GM21619 (cell line): ENCODE results near the gene DNAJC5.
"Not testable (repeated sequence)": the region's sequence is repeated elsewhere in the genome, so short reads cannot be mapped to it uniquely, and the experiment has no call there.

Experiments
- ATAC-seq: cut with Tn5 transposase; IDR thresholded peaks from one replicate; pipeline ENCODE4 v1.9.1; 2021; ENCODE audit not compliant: unreplicated experiment

DNAJC5 gene, protein sequence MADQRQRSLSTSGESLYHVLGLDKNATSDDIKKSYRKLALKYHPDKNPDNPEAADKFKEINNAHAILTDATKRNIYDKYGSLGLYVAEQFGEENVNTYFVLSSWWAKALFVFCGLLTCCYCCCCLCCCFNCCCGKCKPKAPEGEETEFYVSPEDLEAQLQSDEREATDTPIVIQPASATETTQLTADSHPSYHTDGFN

DNA sequence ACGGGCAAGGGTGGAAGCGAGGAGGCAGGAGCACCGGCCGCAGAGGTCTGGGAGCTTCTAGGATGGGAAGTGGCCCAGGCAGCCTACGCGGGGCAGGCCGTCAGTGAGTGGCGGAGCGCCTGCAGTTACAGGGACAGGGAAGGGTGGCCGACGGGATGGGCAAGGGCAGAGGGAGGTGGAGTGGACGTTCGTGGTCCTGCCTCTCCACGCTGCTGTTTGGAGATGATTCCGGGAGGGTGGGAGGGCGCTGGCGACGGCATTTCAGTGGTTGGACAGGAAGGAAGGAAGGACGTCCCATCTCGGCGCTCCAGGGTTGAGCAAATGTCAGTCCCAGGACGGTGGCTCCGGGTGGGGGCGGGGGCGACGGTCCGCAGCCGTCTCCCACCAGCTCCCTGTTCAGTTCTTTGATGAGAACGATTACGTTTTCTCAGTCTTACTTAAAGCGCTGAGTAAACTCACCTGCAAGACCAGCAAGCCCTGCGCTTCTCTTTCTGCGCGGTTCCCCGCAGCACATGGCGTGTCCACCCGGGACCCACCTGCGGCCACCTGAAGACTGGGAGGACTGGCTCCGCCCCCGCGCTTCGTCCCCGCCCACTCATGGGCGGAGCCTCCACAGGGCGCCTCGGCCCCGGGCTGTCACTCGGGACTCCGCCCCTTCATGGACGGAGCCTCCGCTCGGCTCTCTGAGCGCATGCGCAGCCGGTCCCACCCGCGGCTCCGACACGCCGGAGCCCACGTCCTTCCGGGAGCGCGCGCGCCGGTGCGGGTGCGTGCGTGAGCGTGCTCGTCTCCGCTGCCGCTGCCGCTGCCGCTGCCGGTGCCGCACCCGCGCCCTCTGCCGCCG, at the start of gene DNAJC5:
TSS of gene DNAJC5 (plus strand) at position 769 of the 844 bp plus-strand sequence. CDS start 33,220 bp downstream, outside the sequence.
- peak; percentile 68 for ATAC-seq

DNA sequence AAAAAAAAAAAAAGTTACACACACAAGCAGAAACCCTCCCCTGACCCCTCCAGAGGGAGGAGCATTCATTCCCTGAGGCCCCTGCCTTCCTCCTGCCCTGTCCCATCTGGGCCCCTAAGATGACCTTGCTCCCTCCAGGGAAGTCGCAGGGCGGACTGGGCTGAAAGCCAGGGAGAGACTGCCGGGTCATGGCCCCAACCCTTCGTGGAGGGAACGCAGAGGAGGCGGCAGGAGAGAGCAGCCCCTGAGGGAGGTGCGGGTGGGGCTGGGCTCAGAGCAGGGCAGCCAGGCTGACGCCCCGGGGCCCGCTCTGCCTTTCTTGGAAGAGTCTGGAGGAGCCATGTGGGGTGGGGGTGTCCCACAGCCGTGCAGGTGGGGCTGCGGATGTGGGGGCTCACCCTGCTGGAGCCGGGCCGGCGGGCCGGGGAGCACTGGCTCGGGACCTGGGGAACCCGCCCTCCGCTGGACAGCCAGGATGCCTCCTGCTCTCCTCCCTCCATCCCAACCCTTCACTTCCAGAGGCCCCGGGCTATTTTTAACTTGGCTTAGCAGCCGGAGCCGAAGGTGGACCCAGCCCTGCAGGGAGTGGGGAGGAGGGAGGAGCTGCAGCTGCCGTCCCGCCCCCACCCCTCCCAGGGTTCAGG, 48.7 kb upstream of the DNAJC5 start:
- ATAC-seq = no peak

DNA sequence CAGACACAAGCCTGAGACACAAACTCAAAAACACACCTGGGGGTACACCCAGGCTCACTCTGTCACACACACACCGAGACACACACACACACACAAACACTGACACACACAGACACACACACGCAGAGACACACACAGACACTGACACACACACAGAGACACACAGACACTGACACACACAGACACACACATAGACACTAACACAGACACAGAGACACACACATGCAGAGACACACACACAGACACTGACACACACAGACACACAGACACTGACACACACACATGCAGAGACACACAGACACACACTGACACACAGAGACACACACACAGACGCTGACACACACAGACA, 48.1 kb upstream of the DNAJC5 start:
- ATAC-seq = no peak

DNA sequence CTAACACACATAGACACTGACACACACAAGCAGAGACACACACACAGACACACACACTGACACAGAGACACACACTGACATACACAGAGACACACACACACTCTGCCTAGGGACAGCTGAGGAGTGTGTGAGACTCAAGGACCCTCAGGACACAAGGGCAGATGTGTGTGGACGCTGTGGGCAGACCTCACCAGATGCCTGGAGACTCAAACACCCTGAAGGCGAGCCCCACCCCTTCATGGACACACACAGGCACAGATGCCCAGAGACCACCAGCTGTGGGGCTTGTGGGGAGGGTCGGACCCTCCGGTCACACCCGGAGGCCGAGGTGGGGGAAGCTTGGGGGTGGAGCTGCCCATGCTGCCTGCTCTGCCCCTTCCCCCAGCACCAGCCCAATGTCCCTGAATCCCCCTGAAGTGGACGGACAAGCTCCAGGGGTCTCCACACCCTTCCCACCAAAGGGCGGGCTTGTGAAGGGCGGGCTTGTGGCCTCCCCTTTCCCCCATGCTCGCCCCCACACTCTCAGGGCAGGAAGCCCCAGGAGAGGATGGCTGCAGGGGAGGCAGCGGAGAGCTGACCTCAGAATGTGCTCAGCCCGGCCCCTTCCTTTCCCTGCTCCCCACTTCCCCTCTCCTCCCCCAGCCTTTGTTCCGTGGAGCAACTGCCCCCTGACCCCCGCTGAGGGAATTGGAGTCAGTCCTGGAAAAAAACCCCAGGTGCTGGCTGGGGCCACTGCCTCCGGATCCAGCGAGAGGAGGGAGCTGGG, 47.5 kb upstream of the DNAJC5 start:
- no peak for ATAC-seq

DNA sequence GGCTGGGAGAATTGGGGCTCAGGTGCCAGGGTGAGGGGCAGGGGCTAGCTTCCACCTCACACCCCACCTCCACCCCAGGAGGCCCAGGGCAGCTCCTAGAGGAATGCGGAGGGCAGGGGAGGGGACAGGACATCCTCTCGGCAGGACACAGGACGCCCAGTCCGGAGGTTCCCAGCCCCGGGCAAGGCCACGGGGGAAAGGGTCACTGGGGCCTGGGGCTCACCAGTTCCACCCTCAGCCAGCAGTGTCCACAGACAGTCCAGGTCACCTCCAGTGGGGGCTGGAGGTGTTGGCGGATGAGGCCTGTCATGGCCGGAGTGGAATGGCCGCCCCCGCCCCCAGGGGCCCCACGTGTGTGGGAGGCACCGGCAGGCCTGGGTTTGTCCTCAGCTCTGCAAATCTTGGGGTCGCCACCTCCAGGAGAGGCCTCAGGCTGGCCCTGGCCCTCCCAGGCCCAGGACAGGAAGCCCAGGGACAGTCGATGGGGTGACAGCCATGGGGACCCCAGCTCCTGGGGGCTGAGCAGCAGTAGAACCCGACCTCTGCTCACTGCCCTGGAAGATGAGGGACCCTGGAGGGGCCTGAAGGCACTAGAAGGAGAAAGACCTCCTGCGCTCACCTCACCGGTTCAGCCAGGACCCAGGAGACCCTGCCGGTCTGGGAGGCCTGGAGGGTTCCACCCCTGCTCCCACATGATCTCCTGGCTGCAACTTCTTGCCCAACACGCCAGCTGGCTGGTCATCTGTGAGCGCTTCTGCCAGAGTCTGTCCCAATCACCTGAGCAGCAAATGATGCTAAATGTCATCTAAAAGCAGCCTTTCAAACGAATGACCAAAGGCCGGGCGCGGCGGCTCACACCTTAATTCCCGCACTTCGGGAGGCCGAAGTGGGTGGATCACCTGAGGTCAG, 46.7 kb upstream of the DNAJC5 start:
- no peak for ATAC-seq

DNA sequence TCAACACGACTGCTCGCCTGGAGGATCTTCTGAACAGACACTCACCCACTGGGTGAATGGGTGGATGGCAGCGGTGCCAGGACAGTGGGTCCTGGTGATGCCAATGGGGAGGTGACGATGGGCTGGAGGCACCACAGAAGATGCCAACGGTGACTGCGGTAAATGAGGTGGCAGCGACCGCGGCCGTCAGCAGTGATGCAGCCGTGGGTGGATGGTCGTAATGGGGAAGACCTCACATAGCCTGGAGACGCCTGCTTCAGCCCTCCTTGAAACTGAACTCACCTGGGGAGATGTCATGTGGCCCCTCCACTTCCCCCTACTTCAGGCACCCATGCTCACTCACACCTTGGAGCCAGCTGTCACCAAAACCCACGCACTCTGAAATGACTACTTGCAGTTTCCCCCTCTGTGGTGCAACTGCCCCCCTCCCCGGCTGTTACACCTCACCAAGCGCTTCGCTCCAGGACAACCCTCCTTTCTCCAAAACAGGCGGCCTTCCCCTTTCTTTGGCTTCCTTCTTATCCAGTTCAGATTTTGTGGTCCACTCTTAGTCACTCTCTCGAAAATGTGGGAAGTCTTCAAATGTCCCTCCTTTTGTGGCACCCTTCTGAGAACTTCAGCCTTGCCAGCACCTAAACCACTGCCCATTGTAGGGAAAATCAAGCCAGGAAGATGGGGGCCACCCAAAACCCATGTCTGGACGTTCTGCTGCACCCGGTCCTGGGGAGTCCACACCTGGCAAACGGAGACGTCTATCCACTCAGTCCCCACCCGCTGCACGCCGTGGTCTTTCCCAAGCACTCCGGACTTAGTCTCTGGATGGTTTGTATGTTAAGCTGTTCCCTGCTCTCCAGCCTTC, 44.0 kb upstream of the DNAJC5 start:
- peak; percentile 78 for ATAC-seq

DNA sequence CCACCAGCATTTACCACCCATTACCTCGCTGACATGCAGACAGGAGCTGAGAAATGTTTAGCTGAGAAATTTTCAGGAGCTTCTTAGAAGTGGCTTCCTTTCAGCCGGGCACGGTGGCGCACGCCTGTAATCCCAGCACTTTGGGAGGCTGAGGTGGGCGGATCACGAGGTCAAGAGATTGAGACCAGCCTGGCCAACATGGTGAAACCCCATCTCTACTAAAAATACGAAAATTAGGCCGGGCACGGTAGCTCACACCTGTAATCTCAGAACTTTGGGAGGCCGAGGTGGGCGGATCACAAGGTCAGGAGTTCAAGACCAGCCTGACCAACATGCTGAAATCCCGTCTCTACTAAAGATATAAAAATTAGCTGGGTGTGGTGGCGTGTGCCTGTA, 43.4 kb upstream of the DNAJC5 start:
- not testable (repeated sequence) for ATAC-seq

DNA sequence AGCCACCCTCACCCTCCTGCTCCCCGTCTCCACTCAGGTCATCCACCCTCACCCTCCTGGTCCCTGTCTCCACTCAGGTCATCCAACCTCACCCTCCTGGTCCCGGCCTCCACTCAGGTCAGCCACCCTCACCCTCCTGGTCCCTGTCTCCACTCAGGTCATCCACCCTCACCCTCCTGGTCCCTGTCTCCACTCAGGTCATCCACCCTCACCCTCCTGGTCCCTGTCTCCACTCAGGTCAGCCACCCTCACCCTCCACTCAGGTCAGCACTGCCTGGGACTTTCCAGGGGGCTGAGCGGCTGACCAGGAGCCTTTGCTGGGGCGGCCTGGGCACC, 41.2 kb upstream of the DNAJC5 start:
- ATAC-seq = not testable (repeated sequence)

DNA sequence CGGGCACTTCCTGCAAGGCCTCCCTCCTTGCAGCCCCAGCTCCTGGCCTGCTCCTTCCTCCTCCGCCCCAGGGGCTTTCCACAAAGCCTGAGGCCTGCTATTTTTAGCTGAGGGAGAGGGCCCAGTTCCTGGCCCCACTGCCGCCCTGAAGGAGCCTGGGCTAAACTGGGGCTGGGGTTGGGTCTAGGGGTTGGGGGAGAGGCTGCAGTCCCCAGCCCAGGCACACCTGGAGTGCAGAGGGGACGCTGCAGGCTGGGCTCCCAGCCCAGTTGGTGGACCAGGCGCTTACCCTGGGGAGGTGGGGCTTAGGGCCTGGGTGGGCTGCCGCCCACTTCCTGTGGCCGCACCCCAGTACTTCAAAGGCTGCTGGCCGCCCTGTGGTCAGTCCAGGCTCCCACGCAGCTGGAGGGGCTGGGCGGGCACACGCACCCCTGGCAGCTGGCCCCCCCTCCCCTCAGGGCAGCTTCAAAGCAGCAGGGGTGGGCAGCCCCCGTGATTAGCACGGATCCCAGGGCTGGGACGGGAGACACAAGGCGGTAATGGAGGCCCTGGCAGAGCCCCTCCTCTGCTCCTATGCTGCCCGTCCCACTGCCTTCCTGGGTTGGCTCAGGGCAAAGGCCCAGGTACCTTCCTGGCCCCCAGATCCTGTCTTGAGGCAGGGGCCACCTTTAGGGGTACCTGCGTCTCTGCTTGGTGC, 40.7 kb upstream of the DNAJC5 start:
- ATAC-seq = no peak

DNA sequence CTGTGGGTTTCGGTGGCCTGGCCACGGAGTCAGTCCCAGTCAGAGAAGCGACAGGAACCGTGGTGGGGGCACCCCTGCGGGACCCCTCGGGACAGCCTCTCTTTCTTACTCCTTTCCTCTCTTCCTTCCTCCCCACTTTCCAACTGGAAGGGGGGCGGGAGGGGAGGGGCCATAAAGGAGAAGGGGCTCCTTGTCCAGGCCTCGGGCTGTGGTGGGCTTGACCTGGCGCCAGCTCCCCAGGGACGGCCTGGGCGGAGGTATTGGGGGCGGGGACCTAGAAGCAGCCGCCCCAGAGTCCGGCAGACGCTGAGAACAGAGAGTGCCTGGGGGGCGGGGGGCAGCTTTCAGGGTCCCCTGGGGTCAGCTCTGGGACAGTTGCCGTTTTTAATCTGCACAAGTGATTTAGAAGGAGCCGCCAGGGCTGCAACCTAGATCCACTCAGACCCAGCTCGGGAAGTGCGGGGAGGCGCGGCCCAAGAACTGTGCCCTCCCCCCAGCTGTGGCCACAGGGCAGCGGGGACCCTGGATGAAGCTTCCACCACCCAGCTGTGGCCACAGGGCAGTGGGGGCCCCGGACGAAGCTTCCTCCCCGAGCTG, 40.1 kb upstream of the DNAJC5 start:
- ATAC-seq = no peak

DNA sequence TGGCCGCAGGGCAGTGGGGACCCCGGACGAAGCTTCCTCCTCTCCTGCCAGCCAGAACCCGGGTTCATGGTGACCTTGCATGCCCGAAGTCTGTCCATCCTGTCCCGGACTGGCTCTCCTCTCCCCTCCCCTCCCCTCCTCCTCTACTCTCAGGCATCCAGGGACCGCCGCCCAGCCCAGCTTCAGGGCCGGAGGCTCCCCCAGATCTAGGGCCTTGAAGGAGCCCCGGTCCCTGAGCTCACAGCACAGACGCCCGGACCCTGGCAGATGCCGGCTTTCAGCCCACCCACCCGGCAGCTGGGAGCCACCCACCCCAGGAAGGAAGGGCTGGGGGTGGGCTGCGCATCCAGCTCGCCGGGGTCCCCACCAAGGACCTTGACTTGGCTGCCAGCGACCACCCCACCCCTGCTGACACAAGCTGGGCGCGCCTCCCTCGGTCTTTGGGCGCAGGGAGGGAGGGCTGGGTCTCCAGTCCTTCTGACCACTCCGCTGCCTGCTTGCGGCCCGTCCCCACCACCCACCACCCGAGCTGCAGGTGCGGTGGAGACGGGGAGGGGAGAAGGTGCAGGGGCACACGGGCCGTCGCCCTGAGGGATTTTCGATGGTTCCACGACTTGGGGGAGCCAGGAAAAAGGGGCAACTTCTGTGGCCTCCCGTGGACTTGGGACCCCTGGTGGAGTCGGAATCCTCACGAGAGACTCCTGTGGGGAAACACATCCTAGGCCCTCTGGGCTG, 39.4 kb upstream of the DNAJC5 start:
- no peak for ATAC-seq

DNA sequence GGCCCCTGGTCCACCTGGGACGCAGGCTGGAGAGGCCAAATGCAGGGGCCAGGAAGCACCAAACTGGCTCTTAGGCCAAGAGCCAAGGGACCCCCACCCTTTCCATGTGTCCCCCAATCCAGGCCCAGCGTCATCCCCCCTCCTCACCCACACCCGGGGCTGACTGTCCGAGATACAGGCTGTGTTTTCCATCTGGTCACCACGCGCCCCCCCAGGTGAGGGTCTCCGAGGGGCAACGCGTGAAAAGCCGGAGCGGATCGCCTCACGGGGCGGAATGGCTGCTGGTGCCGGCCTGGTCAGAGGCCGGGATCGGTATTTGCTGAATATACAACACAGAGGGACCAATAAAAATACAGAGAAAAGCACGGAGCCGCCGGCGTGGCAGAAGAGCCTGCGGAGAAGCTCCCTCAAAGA, 38.8 kb upstream of the DNAJC5 start:
- no peak for ATAC-seq

DNA sequence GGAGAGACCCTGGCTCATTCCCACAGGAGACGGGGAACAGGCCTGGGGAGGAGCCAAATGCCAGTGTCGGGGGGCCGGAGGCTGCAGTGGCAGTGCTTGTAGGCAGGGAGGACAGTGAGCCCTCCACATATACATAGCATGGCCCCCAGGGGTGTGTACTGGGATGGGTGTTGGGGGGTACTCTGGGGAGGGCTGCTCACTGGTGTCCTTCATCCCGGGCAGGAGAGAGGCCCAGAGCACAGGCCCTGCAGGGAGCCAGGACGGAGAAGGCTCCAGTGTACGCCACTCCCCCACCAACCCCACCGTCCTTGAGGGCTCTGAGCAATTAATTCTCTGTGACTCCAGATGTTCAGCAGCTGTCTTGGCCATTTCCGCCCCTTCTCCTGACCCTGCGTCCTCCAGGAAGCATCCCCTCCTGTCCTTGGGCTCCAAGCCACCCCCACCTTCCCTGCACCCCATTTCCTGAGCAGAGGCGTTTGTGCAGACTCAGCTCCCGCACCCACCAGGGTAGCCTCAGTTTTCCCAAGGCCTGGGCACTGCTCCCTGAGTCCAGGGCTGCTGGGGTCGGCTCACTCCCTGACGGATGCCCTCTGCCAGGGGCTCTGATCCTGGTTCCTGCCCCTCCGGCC, 37.0 kb upstream of the DNAJC5 start:
- ATAC-seq = no peak

DNA sequence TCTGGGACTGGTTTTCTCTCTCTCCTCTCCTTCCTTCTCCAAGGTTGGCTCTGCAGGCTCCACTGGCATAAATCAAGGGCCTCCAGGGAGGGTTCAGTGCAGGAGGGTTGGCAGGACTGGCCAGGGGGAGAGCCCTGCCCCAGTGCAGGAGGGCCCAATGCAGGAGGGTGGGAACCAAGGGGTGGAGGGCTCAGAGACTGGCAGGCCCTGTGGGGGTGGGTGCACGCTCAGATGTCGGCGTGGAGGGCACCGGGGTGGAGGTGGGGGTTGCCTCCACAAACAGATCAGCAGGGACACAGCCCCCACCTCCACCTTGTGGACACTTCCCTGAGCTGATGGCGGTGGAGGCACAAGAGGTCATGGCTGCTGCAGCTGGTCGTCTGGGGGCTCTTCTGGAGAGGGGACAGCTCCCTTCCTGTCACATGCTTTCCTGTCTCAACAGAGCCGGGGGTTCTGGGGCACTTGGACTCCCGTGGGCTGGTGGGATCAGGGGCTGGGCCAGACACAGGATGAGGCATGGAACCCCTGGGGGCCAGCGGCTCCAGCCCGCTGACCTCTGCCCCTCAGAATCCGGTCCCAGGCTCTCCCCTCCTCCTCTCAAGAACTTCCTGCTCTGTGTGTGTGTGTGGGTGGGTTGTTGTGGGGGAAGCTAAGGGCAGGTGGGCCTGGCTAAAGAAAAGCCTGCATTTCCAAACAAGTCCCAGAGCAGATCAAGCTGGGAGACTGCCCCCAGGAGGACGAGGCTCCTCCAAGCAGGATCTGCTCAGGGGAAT, 36.3 kb upstream of the DNAJC5 start:
- no peak for ATAC-seq

DNA sequence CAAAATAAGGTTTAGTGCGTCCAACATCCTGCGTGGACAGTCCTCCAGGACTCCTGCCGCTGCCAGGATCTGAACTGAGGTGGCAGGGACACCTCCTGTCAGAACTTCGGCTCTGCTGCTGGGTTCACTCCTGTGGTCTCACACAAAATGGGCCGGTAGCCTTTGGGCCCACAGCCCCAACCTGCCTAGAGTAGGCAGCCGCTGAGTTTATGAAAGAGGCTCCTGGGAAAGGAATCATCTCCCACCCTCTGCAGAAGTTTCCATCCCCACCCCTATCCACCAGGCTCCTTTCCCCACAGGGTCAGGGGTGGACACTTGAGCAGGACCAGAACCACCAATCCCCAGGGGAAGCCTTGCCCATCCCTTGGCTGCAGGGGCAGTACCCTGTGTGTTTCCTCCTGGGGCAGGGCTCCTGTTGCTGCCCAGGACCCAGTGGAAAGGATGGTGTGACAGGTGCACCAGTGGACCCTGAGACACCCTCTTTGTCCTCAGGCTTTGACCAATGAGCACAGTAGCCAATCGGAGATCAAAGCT, 35.7 kb upstream of the DNAJC5 start:
- no peak for ATAC-seq

DNA sequence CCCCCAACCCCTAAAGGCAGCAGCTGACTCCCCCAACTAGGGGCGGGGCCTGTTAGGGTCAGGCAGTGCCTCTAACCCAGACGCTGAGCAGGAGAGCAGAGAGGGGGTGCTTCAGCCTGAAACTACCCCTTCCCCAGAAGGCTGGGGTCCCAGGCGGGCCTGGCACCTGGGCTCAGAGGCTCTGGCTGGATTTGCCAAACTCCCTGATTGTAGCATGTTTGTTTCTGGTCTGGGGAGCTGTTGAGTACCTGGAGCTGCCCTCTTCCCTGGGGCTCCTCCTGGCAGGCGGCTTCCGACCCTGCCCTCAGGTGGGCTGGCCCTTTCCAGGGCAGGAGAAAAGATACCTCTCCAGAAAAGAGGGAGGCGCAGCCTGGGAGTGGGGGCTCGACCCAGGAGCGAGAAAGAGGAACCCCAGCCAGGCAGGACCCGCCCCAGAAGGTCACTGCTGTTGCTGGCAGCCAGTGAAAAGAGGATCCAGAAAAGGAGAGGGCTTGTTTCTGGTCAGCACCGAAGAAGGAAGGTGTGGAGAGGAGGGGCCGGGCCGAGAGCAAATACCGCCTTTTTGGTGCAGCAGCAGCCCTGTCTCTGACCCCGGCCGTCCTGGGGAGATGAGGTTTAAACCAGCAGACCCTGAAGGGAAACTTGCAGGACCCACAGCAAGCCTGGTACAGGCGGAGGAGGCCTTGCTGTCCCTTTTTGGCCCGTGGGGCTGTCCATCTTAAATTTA, 34.4 kb upstream of the DNAJC5 start:
- ATAC-seq = no peak
